ENCODE data around the gene ZGLP1.

ZGLP1 gene

GRCh38 chr19:10305139-10305806 lies 4.3 kb downstream of the ZGLP1 start:
- in situ Hi-C loops (cut with MboI; ENCODE audit: low pct_unique_long_range_greater_than_20kb, low sequenced_read_pairs, unreplicated experiment), result no loop called here
- TF ChIP-seq CTCF (IDR thresholded peaks at IDR 0.05; ENCODE audit: extremely low read depth, insufficient read depth, missing control alignments), result no peak
- no peak for DNase-seq (ENCODE audit: low spot score)

GRCh38 chr19:10299545-10300458 lies 9.8 kb downstream of the ZGLP1 start:
- DNase-seq (ENCODE audit: low spot score), result no peak
- in situ Hi-C loops (cut with MboI; ENCODE audit: low pct_unique_long_range_greater_than_20kb, low sequenced_read_pairs, unreplicated experiment), result no loop called here
- no peak for TF ChIP-seq CTCF (IDR thresholded peaks at IDR 0.05; ENCODE audit: extremely low read depth, insufficient read depth, missing control alignments)

GRCh38 chr19:10295847-10296591 lies 13.6 kb downstream of the ZGLP1 start:
- TF ChIP-seq CTCF (IDR thresholded peaks at IDR 0.05; ENCODE audit: extremely low read depth, insufficient read depth, missing control alignments), result no peak
- in situ Hi-C loops (cut with MboI; ENCODE audit: low pct_unique_long_range_greater_than_20kb, low sequenced_read_pairs, unreplicated experiment), result no loop called here
- DNase-seq (ENCODE audit: low spot score), result no peak

GRCh38 chr19:10295305-10295846 lies 14.2 kb downstream of the ZGLP1 start:
- in situ Hi-C loops (cut with MboI; ENCODE audit: low pct_unique_long_range_greater_than_20kb, low sequenced_read_pairs, unreplicated experiment), result no loop called here
- DNase-seq (ENCODE audit: low spot score), result peak; percentile 87
- no peak for TF ChIP-seq CTCF (IDR thresholded peaks at IDR 0.05; ENCODE audit: extremely low read depth, insufficient read depth, missing control alignments)

- no peak for DNase-seq (ENCODE audit: low spot score)
- in situ Hi-C loops (cut with MboI; ENCODE audit: low pct_unique_long_range_greater_than_20kb, low sequenced_read_pairs, unreplicated experiment), result no loop called here
- no peak for TF ChIP-seq CTCF (IDR thresholded peaks at IDR 0.05; ENCODE audit: extremely low read depth, insufficient read depth, missing control alignments)
These were observed 15.3 kb downstream of the ZGLP1 start for GRCh38 chr19:10294368-10294697.

- in situ Hi-C loops (cut with MboI; ENCODE audit: low pct_unique_long_range_greater_than_20kb, low sequenced_read_pairs, unreplicated experiment), result no loop called here
- no peak for DNase-seq (ENCODE audit: low spot score)
- no peak for TF ChIP-seq CTCF (IDR thresholded peaks at IDR 0.05; ENCODE audit: extremely low read depth, insufficient read depth, missing control alignments)
These were observed 15.8 kb downstream of the ZGLP1 start for GRCh38 chr19:10293637-10294367.

Measured in GM13977 (cell line).